C4-2B (cell line): ENCODE results near the gene FBN3.
"Not testable (repeated sequence)": the region's sequence is repeated elsewhere in the genome, so short reads cannot be mapped to it uniquely, and the experiment has no call there.

Experiments
- H3K27ac ChIP-seq: fragments of 450-650 bp; 2 replicates; pipeline ENCODE4 v1.5.1; 2017
- CTCF ChIP-seq: fragments of 450-650 bp; conservative IDR thresholded peaks from 2 replicates; pipeline ENCODE4 v1.5.1; 2017; ENCODE audit warnings: mild to moderate bottlenecking
- ZFX ChIP-seq: fragments of 450-650 bp; IDR thresholded peaks from 2 replicates; pipeline ENCODE4 v1.6.1; 2017

The FBN3 gene

GRCh38 chr19:8034178-8034525 lies 115.2 kb downstream of the FBN3 start:
- H3K27ac ChIP-seq: no peak overlapping the region
- TF ChIP-seq ZFX (no peak), CTCF (no peak)

- H3K27ac ChIP-seq: not testable (repeated sequence)
Measured at GRCh38 chr19:8033287-8034177, 115.9 kb downstream of the FBN3 start.

GRCh38 chr19:8030960-8031359 lies 118.4 kb downstream of the FBN3 start:
- H3K27ac ChIP-seq: no peak overlapping the region
- TF ChIP-seq ZFX (no peak), CTCF (no peak)

GRCh38 chr19:8028951-8029491 lies 120.4 kb downstream of the FBN3 start:
- TF ChIP-seq ZFX (no peak), CTCF (no peak)
- H3K27ac ChIP-seq: no peak overlapping the region

GRCh38 chr19:8025316-8025715 lies 124.1 kb downstream of the FBN3 start:
- no peak overlapping the region for H3K27ac ChIP-seq
- TF ChIP-seq CTCF (no peak), ZFX (no peak)

- not testable (repeated sequence) for H3K27ac ChIP-seq
Measured at GRCh38 chr19:8024256-8024655, 125.1 kb downstream of the FBN3 start.

GRCh38 chr19:8023371-8023770 lies 126.0 kb downstream of the FBN3 start:
- TF ChIP-seq ZFX: no peak
- no peak for TF ChIP-seq CTCF
- H3K27ac ChIP-seq: no peak overlapping the region

GRCh38 chr19:8022275-8022674 lies 127.1 kb downstream of the FBN3 start:
- no peak overlapping the region for H3K27ac ChIP-seq

More at GRCh38 chr19:8022275-8022674, 127.1 kb downstream of the FBN3 start:
- TF ChIP-seq ZFX (no peak), CTCF (no peak)
